OCI-LY7 (cell line): ENCODE data around the gene BSG.

Experiments used
- CTCF ChIP-seq: fragments of 200-600 bp; sonication (generic); conservative IDR thresholded peaks from 2 replicates; pipeline ENCODE4 v1.5.1; 2014; ENCODE audit warnings: mild to moderate bottlenecking, antibody characterized with exemption, low read length, moderate library complexity, mixed read lengths
- EZH2phosphoT487 ChIP-seq: fragments of 200-600 bp; sonication (generic); IDR thresholded peaks from 2 replicates; pipeline ENCODE4 v1.6.1; 2018; ENCODE audit warnings: low read depth, borderline replicate concordance, mild to moderate bottlenecking, mixed run types, antibody characterized with exemption, low read length, moderate library complexity, mixed read lengths

DNA sequence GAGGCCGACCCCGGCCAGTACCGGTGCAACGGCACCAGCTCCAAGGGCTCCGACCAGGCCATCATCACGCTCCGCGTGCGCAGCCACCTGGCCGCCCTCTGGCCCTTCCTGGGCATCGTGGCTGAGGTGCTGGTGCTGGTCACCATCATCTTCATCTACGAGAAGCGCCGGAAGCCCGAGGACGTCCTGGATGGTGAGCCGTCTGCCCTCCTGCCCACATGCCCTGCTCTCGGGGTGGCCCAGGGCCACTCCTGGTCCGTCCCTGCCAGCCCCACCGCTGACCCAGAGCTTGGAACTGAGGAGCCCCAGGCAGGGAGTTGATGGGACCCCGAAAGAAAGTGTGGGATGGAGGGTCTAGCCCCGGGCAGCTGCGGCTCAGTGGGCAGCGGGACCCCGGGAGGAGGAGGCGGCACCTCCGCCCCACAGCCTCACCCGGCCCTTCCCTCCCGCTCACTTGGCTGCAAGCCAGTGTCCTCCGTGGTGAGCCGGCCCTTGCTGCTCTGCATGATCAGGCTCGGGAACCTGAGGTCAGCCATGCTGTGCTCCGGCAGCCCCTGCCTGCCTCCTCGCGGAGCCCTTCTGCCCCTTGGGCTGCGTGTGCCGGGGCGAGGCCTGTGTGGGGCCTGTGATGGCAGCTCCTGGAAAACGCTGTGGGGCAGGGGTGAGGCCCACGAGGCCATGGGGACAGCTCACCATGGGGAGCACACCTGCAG, 9.2 kb downstream of the BSG start:
- TF ChIP-seq CTCF, result no peak
- no peak for TF ChIP-seq EZH2phosphoT487
